Right renal cortex interstitium (tissue), 3 donors: ENCODE results near the gene ASS1. TPM values are rescaled to one million over a fixed set of nuclear protein-coding genes. Genes with fewer than 3 reads are reported as not detected.
"Not testable (repeated sequence)": the region's sequence is repeated elsewhere in the genome, so short reads cannot be mapped to it uniquely, and the experiment has no call there.

Experiments
- DNase-seq, 3 donors: peaks; one replicate each; pipeline ENCODE4 v3.0.0-alpha.2; 2013; ENCODE audit warnings: low read depth in 3 of 3, low spot score in 2 of 3
- polyA plus RNA-seq, 3 donors: library from polyadenylated mRNA; unstranded; fragments of 120-200 nt; gene quantifications; one replicate each; pipeline ENCODE4 v1.2.1, GENCODE V29; 2013; ENCODE audit not compliant: insufficient read length in 3 of 3

ASS1 gene
- polyA plus RNA-seq, 3 donors = 299 to 385 (median 354) TPM

DNA sequence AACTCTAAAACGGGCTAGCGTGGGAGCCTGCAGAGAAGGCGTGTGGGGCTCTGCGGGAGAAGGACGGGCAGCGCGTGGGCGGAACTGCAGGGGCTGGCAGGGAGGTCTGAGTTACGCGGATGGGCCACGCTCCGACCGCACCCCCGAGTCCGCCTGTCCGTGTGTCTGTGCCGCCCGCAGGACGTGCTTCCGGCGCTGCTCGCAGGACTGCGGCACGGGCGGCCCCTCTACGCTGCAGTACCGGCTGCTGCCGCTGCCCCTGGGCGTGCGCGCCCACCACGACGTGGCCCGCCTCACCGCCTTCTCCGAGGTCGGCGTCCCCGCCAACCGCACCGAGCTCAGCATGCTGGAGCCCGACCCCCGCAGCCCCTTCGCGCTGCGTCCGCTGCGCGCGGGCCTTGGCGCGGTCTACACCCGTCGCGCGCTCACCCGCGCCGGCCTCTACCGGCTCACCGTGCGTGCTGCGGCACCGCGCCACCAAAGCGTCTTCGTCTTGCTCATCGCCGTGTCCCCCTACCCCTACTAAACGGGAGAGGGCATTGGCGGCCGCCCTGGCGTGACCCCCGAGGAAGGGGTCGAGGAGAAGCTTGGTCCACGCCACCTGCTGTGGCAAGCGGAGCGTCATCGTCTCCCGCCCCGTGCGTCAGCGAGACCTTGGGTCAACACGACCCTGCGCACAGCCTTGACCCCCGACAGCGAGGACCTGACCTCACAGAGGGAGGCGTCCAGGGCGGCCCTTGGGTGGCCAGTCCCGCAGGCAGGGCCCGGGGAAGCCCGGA lies 11.4 kb upstream of the ASS1 start:
- no peak for DNase-seq

DNA sequence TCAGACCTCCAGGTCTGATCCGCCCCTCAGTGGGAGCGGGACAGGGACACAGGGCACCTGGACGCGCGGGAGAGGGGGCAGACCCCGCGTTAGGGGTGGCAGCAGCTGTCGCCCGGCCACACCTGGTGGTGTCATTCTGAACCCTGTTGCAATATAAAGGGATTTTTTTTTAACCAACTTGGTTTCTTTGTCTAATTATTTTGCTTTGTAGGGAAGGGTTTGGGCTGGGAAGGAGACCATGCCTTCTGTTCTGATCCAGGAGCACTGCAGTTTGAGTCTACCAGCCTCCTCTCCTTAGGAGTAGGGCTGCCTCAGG lies 10.9 kb upstream of the ASS1 start:
- DNase-seq = no peak

DNA sequence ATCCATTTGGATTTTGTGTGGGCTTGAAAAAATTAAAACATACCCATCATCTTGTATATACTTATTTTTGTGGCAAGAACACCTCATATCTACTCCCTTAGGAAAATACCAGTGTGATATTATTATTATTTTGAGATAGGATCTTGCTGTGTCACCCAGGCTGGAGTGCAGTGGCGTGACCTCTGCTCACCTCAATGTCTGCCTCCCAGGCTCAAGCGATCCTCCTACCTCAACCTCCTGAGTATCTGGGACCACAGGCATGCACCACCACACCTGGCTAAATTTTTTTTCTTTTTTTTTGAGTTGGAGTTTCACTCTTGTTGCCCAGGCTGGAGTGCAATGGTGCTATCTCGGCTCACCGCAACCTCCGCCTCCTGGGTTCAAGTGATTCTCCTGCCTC lies 10.1 kb upstream of the ASS1 start:
- not testable (repeated sequence) for DNase-seq

DNA sequence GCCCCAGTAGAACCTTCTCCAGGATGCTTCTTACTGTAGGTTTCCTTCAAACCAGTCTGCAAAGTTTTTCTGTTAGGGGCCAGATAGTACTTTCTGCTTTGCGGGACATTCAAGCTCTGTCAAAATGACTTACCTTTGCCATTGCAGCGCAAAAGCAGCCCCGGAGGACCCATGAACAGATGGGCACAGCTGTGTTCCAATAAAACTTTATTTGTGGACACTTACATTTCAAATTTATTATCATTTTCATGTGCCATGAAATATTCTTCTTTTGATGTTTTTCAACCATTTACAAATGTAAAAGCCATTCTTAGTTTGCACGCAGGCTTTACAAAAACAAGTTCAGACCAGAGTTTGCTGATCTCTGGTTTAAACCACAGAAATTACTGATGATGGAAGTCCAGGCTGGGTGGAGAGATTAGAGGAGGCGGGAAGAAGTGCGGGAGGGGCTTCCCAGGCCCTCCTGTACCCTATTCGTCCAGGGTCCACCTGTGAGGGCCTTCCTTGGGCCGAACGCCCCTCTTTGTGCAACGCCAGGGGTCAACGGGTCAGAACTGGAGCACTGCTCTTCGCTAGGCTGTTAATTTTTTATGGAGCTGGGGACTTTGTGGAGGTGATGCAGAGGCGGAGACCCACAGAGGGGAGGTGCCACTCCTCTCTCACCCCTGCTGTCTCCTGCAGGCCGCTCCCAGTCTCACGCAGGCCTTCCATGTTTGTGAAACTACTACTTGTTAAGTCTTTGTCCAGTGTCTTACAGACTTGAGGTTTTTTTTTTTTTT lies 7.6 kb upstream of the ASS1 start:
- DNase-seq = no peak

DNA sequence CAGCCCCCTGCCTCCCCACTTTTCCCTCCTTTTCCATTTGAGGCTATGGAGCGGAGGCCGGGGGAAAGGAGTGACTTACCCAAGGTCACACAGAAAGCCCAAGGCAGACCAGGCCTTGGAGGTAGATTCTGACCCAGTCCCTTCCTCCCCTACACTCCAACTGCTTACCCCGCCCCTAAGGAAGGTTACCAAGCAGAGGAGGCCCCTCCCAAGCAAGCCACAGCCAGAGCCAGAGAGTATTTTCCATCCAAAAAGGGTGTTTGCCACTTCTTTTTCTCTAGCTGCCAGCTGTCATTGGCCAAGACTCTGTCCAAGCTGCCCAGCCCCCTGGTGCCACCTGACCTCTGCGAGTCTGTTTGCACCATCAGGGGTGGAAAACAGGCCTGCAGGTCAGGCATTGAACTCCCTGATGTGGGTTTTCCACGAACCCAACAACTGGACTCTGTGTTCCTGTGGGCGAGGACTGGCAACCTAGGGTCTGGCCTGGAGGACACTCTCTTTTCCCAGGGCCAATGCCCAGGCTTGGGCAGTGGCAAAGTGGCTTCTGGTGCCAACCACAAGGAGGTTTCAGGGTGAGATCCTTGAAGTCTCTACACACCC lies 6.3 kb upstream of the ASS1 start:
- DNase-seq = no peak

DNA sequence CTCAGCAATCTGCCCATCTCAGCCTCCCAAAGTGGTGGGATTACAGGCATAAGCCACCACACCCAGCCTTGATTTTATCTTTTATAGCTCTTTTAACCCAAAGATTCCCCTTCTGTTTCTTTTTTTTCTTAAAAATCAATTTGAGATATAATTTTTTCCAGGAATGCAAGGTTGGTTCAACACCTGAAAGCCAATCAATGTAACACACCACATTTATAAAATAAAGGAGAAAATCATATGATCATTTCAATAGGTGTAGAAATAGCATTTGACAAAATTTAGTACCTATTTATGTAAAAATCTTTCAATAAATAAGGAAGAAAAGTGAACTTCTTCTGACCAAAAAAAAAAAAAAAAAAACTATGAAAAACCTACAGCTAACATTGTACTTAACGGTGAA lies 3.7 kb upstream of the ASS1 start:
- no peak for DNase-seq

DNA sequence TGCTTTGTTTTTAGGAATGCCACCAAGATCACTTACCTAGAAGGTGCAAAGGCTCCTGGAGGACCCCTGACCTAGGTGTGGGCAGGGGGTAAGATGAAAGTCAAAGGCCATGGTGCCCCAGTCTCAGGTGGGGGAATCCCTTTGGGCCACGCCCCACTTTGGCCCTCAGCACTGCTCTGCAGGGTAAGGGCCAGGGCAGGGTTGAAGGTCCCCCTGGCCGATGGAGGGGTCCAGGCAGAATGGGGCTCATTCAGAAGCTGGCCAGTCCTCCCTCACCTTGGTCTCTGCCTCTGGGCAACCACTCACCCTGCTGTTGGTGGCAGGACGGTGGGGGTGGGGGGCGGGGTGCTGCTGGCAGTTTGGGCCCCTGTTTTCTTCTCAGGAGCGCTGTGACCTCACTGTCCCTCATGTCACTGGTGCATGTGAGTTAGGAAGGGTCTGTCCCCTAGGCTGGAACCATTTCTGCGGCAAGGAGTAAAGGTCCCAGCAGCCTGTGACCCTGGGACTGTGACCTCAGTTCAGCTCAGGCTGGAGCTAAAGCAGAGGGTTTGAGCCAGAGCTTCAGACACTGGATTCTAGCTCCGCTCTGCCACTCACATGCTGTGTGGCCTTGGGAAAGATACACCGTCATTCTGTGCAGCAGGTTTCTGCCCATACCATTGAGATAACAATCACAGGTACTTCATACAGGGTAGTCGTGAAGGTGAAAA lies 1.9 kb upstream of the ASS1 start:
- no peak for DNase-seq

DNA sequence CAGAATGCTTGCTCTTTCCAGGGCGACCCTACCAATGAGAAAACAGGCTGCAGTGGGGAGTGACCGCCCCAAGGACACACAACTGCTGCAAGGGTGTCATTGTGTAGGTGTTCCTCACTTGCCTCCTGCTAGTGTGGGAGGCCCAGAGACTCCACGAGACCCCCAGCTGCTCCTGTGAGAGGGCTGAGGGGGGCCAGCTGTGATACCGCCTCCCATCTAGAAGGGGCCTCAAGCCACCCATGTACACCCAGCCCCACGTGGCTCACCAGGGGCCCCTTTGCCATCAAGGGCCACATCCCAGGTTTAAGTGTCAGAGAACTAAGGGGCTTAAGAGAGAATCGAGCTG lies 1.3 kb upstream of the ASS1 start:
- no peak for DNase-seq

DNA sequence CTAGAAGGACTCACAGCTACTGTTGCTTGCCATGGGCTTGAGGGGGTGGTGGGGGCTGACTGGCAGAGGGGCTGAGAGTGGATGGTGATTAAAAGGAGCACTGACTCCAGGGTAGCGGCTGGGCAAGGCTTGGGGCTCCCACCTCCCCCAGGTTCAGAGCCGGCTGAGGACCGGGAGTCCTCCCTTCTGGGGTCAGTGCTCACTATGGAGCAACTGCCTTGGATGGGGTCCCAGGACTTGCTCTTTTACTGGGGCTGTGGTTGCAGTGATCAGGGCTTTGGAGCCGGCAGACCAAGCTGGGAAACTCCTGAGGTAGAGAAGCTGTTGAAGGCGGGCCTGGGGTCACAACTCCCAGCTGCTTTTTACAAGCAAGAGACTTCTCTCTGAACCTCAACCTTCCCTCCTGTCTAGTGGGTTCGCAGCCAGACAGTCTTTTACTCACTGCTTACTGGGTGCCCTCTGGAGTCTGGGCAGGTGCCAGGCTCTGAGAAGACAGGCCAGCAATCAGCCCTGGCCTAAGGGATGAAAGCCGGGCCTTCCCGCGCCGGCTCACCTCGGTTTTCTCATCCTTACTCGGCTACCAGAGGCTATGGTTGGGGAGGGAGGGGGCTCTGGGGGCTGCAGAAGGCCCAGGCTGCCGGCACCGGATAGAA lies 795 bp upstream of the ASS1 start:
- no peak for DNase-seq

DNA sequence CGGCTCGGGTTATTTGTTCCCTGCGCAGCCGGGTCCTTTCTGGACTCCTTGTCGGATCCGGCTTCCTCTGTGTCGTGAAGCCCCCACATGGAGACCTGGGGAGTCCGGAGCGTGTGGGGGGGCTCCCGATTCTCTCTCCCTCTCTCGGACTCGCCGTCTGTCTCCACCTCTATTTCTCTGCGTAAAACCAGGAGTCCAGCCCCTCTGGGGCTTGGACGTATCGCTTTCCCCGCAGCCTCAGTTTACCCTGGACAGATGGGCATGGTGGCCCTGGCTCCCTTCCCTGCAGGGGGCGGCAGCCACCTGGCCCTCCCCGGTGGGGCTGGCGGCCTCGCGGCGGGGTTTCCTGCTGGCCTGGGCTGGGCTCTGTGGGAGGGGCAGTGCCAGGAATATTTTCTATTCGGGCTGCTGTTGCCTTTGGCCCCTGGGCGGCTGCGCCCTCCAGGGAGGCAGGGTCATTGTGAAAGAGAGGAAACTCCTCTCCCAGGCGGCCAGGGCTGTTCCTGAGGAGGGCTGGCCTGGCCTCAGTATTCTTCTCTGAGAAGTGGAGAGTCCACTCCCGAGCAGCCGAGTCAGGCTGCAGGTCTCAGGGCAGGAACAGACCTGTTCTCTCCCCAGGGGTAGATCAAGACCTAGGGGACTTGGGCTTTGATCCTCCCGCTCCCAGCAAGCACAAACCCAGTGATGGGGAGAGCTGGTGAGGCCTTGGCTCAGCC lies 665 bp downstream of the ASS1 start:
- DNase-seq = no peak

DNA sequence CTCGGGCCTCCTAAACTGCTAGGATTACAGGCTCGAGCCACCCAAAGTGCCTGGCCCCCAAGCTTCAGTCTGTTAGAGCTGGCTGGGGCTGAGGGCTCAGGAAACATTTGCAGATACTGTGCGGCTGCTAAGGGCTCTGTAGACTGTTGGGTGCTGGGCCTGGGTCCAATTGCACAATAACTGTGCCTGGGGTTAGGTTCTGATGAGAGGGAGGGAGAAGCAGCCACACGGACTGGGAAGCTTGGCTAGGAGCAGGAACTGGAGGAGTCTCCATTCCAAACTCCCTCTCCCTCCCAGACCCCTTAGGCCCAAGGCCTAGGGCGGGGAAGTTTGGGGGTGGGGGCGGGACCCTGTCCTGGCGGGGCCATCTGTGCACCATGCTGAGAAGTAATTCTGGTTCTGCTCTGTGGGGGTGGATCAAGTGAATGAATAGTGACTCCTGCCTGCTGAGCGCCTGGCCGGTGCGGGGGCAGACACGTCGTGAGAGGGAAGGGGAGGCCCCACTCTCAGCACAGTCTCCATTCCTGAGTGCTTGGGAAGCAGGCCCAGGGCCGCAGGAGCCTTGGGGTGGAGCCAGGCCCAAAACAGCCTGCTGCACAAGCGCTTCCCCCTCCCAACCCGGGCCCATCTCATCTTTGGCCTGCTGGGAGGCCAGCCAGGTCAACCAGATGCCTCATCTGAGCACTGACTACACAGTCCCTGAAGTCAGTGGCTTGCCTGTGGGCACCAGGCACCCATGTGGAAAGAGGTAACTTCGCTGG lies 1.5 kb downstream of the ASS1 start:
- no peak for DNase-seq

DNA sequence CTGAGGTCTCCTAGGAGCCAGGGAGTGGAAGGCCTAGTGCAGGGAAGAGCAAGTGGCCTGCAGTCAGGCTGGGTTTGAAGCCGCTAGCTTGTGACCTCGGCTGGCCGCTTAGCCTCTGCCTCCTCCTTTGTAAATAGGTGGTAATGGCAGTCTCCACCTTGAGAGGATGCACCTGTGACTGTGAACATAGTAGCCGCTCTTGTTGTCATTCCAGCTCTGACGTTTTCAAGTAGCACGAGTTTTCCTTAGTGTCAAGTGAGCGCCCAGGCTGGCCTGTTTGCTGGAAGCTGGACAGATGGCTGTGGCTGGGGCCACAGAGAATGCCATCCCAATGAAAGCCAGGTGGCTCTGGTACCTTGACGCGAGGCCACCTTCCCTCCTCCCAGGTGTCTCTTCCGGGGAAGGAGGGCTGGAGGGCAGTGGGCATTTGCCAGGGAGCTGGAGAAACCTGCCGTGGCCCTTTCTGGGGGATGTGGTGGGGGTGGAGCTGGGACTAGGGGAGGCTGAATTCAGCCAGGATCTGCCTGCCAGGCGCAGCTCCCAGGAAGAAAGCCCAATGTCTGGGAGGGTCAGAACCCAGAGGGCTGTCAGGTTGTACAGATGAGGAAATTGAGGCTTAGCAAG lies 2.5 kb downstream of the ASS1 start:
- DNase-seq = no peak

DNA sequence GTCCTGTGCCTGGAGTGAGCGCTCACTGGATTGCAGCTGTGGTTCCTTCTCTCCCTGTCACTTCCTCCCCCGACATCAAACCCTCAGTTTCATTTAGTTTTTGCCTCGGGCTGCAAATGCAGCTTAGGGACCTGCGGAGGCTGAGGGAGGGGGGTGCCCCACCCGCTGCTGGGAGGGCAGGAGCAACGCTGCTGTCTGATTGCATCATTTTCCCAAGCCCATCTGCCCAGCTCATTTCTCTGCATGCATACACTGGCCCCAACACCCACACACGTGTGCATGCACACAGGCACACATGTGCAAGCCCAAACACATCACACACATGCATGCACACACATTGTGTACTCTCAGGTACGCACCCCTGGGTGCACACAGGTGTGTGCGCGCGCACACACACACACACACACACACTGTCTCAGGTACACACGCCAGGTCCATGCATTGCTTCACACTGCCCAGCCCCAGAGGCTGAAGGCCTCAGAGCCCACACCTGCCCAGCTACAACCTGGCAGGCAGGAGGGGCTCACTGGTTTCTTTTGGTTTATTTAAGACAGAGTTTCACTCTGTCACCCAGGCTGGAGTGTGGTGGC lies 3.4 kb downstream of the ASS1 start:
- DNase-seq = no peak

DNA sequence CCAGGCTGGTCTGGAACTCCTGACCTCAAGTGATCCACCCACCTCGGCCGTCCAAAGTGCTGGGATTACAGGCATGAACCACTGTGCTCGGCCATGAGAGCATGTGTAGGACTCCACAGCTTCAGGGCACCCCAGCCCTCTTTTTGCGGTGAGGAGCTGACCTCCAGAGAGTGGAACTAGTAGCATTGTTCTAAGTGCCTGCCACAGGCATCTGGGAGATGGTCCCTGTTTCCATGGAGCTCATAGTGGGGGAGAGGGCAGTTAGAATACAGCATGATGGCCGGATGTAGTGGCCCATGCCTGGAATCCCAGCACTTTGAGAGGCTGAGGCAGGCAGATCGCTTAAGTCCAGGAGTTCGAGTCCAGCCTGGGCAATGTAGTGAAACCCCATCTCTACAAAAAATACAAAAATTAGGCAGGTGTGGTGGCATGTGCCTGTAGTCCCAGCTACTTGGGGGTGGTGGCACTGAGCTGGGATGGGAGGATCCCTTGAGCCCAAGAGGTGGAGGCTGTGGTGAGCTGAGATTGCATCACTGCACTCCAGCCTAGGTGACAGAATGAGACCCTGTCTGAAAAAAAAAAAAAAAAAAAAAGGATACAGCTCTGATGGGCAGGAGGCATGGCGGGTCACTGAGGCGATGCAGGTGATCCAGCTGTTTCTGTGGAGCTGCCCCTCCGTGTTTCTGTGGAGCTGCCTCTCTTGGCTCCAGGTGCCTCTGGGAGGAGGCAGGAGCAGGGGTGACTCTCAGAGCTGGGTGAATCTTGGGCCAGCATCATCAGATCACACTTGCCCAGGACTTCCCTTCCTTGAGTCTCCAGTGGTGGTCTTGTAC lies 4.2 kb downstream of the ASS1 start:
- no peak for DNase-seq

DNA sequence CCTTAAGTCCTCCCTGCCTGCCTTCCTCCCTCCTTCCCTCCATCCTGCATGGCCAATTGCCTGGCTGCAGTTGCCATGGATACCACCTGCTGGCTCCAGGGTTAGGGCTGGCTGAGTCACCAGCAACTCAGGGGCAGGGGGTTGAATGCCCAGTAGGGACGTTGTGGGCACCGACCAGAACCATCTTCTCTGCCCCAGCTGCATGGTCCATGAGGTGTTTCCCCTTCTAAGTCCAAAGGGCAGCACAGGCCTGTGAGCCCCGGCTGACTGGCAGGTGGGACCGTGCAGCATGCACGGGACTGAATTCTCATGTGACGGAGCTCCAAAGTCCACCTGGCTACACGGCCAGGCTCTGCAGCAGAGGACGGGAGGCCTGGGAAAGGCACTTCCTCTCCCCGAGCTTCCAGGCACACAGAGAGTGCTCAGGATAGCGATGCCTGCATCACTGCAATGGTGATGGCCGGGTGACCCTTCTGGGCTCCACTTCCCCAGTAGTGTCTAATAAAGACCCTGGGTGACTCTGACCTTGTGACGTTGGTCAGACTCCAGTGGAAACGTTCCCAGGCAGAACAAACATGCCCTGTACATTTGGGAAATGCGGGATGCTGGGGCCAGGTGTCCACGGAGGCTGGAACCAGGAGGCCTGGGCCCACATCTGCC lies 5.7 kb downstream of the ASS1 start:
- no peak for DNase-seq

DNA sequence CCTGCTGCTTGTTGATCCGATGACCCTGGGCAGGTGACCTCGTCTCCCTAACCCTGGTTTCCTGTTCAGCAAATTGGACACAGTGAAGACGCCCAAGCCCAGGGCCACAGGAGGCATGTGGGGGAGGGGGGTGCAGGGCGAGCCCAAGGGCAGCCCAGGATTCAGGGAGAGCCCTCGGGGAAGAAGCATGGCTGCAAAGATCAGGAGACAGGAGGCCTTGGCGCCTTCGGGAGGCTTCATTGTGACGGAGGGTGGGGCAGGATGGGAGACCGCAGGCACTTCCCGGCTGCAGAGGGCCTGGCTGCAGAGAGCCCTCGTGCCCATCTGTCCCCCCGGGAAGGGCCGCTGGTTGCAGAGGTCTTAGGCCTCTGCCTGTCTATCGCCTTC lies 6.2 kb downstream of the ASS1 start:
- DNase-seq = no peak
